ENCODE data around the gene HS1BP3. TPM values are rescaled to one million over a fixed set of nuclear protein-coding genes. Genes with fewer than 3 reads are reported as not detected.

The HS1BP3 gene
- total and polyA plus RNA-seq, 2 of the 13 experiments (the other 11 are each of a cell fraction or from before 2014, with no cell fraction given): 15.2 to 22.0 TPM

DNA sequence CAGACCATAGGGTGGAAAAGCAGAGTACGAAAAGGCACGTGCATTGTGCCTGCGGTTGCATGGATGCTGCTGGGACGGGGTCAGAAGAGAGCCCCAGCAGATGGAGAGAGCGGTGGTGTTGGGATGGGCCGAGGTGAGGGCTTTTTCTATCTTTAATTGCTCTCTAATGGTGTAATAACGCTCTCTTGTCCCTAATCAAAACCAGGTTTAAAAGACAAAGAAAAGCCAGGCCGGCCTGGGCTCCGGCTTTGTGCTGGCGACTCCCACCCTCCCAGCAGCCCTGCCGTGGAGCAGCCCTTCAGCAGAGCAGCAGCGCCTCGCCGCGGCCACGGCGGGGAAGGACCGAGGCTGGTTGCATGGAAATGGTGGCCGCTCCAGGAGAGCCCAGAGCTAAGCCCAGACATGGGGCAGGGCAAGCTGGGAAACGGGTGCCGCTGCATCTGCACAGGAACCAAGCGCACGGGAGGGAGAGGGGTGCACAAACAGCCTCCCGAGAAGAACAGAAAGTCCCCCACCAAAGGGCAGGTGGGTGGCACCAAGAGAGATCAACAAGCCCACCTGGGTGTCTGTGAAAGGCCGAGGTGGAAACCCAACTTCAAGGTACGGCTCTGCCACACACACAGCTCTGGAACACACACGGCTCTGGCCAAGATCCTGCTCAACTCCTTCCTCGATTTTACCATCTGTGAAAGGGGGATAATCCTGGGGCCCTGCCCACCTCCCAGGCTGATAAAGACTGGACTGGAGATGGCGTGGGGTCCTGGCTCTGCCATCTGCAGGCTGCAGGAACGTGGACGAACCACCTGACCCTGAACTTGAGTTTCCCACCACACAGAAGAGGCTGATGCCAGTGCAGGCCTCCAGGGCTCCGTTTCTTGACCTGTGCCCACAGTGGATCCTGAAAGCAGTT is 15.0 kb downstream of the HS1BP3 start (continued):
- TF ChIP-seq, protein P1, sequence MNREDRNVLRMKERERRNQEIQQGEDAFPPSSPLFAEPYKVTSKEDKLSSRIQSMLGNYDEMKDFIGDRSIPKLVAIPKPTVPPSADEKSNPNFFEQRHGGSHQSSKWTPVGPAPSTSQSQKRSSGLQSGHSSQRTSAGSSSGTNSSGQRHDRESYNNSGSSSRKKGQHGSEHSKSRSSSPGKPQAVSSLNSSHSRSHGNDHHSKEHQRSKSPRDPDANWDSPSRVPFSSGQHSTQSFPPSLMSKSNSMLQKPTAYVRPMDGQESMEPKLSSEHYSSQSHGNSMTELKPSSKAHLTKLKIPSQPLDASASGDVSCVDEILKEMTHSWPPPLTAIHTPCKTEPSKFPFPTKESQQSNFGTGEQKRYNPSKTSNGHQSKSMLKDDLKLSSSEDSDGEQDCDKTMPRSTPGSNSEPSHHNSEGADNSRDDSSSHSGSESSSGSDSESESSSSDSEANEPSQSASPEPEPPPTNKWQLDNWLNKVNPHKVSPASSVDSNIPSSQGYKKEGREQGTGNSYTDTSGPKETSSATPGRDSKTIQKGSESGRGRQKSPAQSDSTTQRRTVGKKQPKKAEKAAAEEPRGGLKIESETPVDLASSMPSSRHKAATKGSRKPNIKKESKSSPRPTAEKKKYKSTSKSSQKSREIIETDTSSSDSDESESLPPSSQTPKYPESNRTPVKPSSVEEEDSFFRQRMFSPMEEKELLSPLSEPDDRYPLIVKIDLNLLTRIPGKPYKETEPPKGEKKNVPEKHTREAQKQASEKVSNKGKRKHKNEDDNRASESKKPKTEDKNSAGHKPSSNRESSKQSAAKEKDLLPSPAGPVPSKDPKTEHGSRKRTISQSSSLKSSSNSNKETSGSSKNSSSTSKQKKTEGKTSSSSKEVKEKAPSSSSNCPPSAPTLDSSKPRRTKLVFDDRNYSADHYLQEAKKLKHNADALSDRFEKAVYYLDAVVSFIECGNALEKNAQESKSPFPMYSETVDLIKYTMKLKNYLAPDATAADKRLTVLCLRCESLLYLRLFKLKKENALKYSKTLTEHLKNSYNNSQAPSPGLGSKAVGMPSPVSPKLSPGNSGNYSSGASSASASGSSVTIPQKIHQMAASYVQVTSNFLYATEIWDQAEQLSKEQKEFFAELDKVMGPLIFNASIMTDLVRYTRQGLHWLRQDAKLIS (CRISPR knock-in tag; IDR thresholded peaks at IDR 0.05): no peak
- TF ChIP-seq, protein P2, sequence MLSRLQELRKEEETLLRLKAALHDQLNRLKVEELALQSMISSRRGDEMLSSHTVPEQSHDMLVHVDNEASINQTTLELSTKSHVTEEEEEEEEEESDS (CRISPR knock-in tag; IDR thresholded peaks at IDR 0.05; ENCODE audit: borderline replicate concordance): no peak
- TF ChIP-seq ZBTB38 (CRISPR knock-in tag; IDR thresholded peaks at IDR 0.05) (peak; percentile 99), ELF1 (CRISPR knock-in tag; IDR thresholded peaks at IDR 0.05) (peak; percentile 70), SMAD3 (CRISPR knock-in tag; IDR thresholded peaks at IDR 0.05) (peak; percentile 85; the same call in 1 of the 2 replicates), NCOR1 (IDR thresholded peaks at IDR 0.05; ENCODE audit: borderline replicate concordance, low read length) (no peak)

DNA sequence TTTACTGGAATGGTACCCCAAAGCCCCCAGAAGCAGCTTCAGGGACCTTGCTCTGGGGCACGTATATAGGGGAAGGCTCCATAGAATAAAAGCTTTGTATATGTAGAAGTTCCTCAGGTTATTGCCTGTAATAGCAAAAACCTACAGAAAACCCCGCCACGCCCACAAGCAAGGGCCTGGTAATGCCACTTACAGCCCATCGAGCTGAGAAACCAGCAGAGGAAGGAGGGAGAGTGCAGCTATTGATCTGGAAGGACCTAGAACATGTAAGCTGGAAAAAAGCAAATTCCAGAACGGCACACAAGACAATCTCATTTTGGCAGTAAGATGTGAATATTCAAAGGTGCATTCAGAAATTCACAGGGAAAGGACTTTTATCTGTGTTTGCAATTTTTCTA is 15.8 kb downstream of the HS1BP3 start:
- in situ Hi-C loops (cut with HindIII; ENCODE audit: extremely low pct_ligation_motif_present, low pct_unique_long_range_greater_than_20kb) (loop anchor here (5.0 kb wide), 1 partner anchor 188 kb away; the partner anchor contains the start of gene RHOB), intact Hi-C loops (cut with micrococcal nuclease; ENCODE audit: unreplicated experiment) (loop anchor here (1.0 to 5.0 kb wide), 6 partner anchors 35 to 224 kb away; no protein-coding TSS in a partner anchor)
- peak; percentile 13; the same call in 1 of the 2 replicates for TF ChIP-seq YEATS4 (CRISPR knock-in tag; IDR thresholded peaks at IDR 0.05; ENCODE audit: borderline replicate concordance)
- 0 out of 2 replicates have a peak, but pooled peaks have one; percentile 11 for TF ChIP-seq ZNF230 (CRISPR knock-in tag; IDR thresholded peaks at IDR 0.05)
- TF ChIP-seq RFX3 (CRISPR knock-in tag; IDR thresholded peaks at IDR 0.05): no peak
- Histone ChIP-seq H3K4me1 (ENCODE audit: insufficient read depth, low read length) (peaks cover 57% of the 10 kb centered on the region), H3K4me2 (ENCODE audit: low read depth, low read length) (no peak overlapping the region), H3K36me3 (replicated peaks in 1 of 2; ENCODE audit: control insufficient read depth in 1 of 2, insufficient read depth in 2 of 2, low read length in 2 of 2) (no peaks in the 10 kb centered on the region; a peak in 2 of 5 replicates), H2AFZ (ENCODE audit: low read length) (no peak overlapping the region), H4K20me1 (ENCODE audit: insufficient read depth, low read length) (no peaks in the 10 kb centered on the region), H3K27me3 (ENCODE audit: control insufficient read depth in 1 of 2, insufficient read depth in 2 of 2, low read length in 2 of 2) (no peaks in the 10 kb centered on the region), H3K27ac (ENCODE audit: extremely low read length, insufficient read depth, low read length) (peak overlapping the region; percentile 1), H3K9ac (ENCODE audit: insufficient read depth, low read depth, low read length) (peak overlapping the region; percentile 34), H3K9me3 (ENCODE audit: low read length) (no peaks in the 10 kb centered on the region), H3K4me3 (replicated peaks in 1 of 3; ENCODE audit: insufficient read depth in 1 of 3, low read depth in 2 of 3, low read length in 3 of 3) (no peak overlapping the region), H3K79me2 (ENCODE audit: insufficient read depth, low read length) (no peaks in the 10 kb centered on the region)
- no peak for ATAC-seq
- FAIRE-seq: no peak
- 82% methylated on average over 5 of the region's 5 CpGs for WGBS (ENCODE audit: low lambda C conversion rate)
- CTCF ChIA-PET (ENCODE audit: low intra/inter-chr PET ratio, low total read pairs): interaction anchor here (0.7 to 4.4 kb wide), 9 partner anchors 34 to 239 kb away, joined by 4 to 51 read pairs (median 6); no protein-coding TSS in a partner anchor
- POLR2A ChIA-PET: interaction anchor here (0.7 to 3.7 kb wide), 23 partner anchors 13 to 239 kb away, joined by 3 to 84 read pairs (median 11); partner anchors contain the start of gene RHOB
- no TSS peak for BruUV-seq (replicated peaks)
- DNase-seq (ENCODE audit: low spot score): no peak

All from HepG2 (cell line).